ENCODE measurements around the gene RAB3GAP1.
"Not testable (repeated sequence)": the region's sequence is repeated elsewhere in the genome, so short reads cannot be mapped to it uniquely, and the experiment has no call there.

RAB3GAP1 gene

GRCh38 chr2:135105513-135106316 is 53.6 kb downstream of the RAB3GAP1 start:
- not testable (repeated sequence) for DNase-seq (ENCODE audit: low read depth)

- no peak for DNase-seq (ENCODE audit: low read depth)
Observed at GRCh38 chr2:135113322-135113721, 61.2 kb downstream of the RAB3GAP1 start.

- DNase-seq (ENCODE audit: low read depth), result no peak
Observed at GRCh38 chr2:135119582-135119981, 67.5 kb downstream of the RAB3GAP1 start.

- DNase-seq (ENCODE audit: low read depth), result no peak
Observed at GRCh38 chr2:135121016-135121657, 69.0 kb downstream of the RAB3GAP1 start.

- DNase-seq (ENCODE audit: low read depth), result not testable (repeated sequence)
Observed at GRCh38 chr2:135121658-135122039, 69.6 kb downstream of the RAB3GAP1 start.

- DNase-seq (ENCODE audit: low read depth), result no peak
Observed at GRCh38 chr2:135124924-135125886, 73.1 kb downstream of the RAB3GAP1 start.

GRCh38 chr2:135125940-135126339 is 73.8 kb downstream of the RAB3GAP1 start:
- DNase-seq (ENCODE audit: low read depth), result no peak

GRCh38 chr2:135130751-135131150 is 78.7 kb downstream of the RAB3GAP1 start:
- no peak for DNase-seq (ENCODE audit: low read depth)

- peak; percentile 19 for DNase-seq (ENCODE audit: low read depth)
Observed at GRCh38 chr2:135132314-135132713, 80.2 kb downstream of the RAB3GAP1 start.

GRCh38 chr2:135140606-135141005 is 88.5 kb downstream of the RAB3GAP1 start:
- DNase-seq (ENCODE audit: low read depth), result no peak

GRCh38 chr2:135142323-135142722 is 90.2 kb downstream of the RAB3GAP1 start:
- no peak for DNase-seq (ENCODE audit: low read depth)

GRCh38 chr2:135144343-135144742 is 92.3 kb downstream of the RAB3GAP1 start:
- no peak for DNase-seq (ENCODE audit: low read depth)

- DNase-seq (ENCODE audit: low read depth), result no peak
Observed at GRCh38 chr2:135149251-135149650, 97.2 kb downstream of the RAB3GAP1 start.

- DNase-seq (ENCODE audit: low read depth), result no peak
Observed at GRCh38 chr2:135150725-135151124, 98.6 kb downstream of the RAB3GAP1 start.

- no peak for DNase-seq (ENCODE audit: low read depth)
Observed at GRCh38 chr2:135151615-135152014, 99.5 kb downstream of the RAB3GAP1 start.

- DNase-seq (ENCODE audit: low read depth), result no peak
Observed at GRCh38 chr2:135152361-135152760, 100.3 kb downstream of the RAB3GAP1 start.

GRCh38 chr2:135154962-135155361 is 102.9 kb downstream of the RAB3GAP1 start:
- no peak for DNase-seq (ENCODE audit: low read depth)

- no peak for DNase-seq (ENCODE audit: low read depth)
Observed at GRCh38 chr2:135157856-135158255, 105.8 kb downstream of the RAB3GAP1 start.

GRCh38 chr2:135159191-135159590 is 107.1 kb downstream of the RAB3GAP1 start:
- DNase-seq (ENCODE audit: low read depth), result no peak

- DNase-seq (ENCODE audit: low read depth), result no peak
Observed at GRCh38 chr2:135162377-135162776, 110.3 kb downstream of the RAB3GAP1 start.

- DNase-seq (ENCODE audit: low read depth), result no peak
Observed at GRCh38 chr2:135162786-135163185, 110.7 kb downstream of the RAB3GAP1 start.

GRCh38 chr2:135163306-135163705 is 111.2 kb downstream of the RAB3GAP1 start:
- DNase-seq (ENCODE audit: low read depth), result no peak

All from HS-5 (cell line).